A549 (cell line): ENCODE results near the gene ELF5. TPM values are rescaled to one million over a fixed set of nuclear protein-coding genes. Genes with fewer than 3 reads are reported as not detected.
A peak's percentile ranks its signal among the peaks of the same experiment; 100 is the strongest.

Experiments used
- ATAC-seq, 2 experiments: fragments of 200-7000 bp in 1 of 2; fragments of >200 bp in 1 of 2; cut with Nextera tagmentation in 1 of 2; cut with Tn5 transposase in 1 of 2; 3 replicates each; pipeline versions ENCODE4 v1.8.0 to v1.9.1; 2018 to 2020; ENCODE audit warnings: mild to moderate bottlenecking in 1 of 2, moderate library complexity in 1 of 2
- CTCF ChIA-PET: fragments of 300-600 bp; sonication (Branson Sonifier 250); formaldehyde crosslinking; extraction: SDS; loops from one replicate; lab custom pipeline; 2021; ENCODE audit warnings: antibody characterized with exemption, inconsistent platforms; lab: Yijun Ruan, JAX
- POLR2A ChIA-PET: fragments of 350-600 bp; formaldehyde crosslinking; extraction: SDS; loops from one replicate; lab custom pipeline; 2021; ENCODE audit warnings: antibody characterized with exemption, inconsistent platforms; lab: Yijun Ruan, JAX
- DNase-seq, 2 experiments: peaks; one replicate each; pipeline versions ENCODE4 v3.0.0 to v3.0.0-alpha.2; 2011 to 2016; ENCODE audit warnings: low read depth in 1 of 2, low spot score in 1 of 2
- FAIRE-seq: peaks from 2 replicates; lab custom pipeline; 2011; peaks lifted over from hg19 to GRCh38; lab: Jason Lieb, UNC
- H3K27ac ChIP-seq, 2 experiments: fragments of >200 bp; sonication (Bioruptor Twin); formaldehyde crosslinking; 3 replicates each; pipeline ENCODE4 v1.5.1; 2016 to 2017
- H3K4me1 ChIP-seq: fragments of >200 bp; sonication (Bioruptor Twin); formaldehyde crosslinking; 3 replicates; pipeline ENCODE4 v1.6.1; 2016
- H3K4me2 ChIP-seq: fragments of >200 bp; sonication (Bioruptor Twin); formaldehyde crosslinking; 3 replicates; pipeline ENCODE4 v1.6.1; 2016
- H3K4me3 ChIP-seq: fragments of >200 bp; sonication (Bioruptor Twin); formaldehyde crosslinking; 3 replicates; pipeline ENCODE4 v1.5.1; 2016
- H3K9me3 ChIP-seq: fragments of >200 bp; sonication (Bioruptor Twin); formaldehyde crosslinking; 3 replicates; pipeline ENCODE4 v1.6.1; 2016
- BHLHE40 ChIP-seq: IDR thresholded peaks from 2 replicates; pipeline ENCODE4 v1.6.1; 2012; ENCODE audit warnings: low read depth, low read length, inconsistent platforms
- CBX2 ChIP-seq: fragments of 200-600 bp; sonication (generic); IDR thresholded peaks from 2 replicates; pipeline ENCODE4 v1.6.1; 2016; ENCODE audit warnings: low read depth, mild to moderate bottlenecking, borderline replicate concordance
- CHD2 ChIP-seq: fragments of 150-350 bp; IDR thresholded peaks from 2 replicates; pipeline ENCODE4 v1.6.1; 2014; ENCODE audit warnings: low read length; ENCODE audit not compliant: partially characterized antibody
- CHD4 ChIP-seq: fragments of 200-600 bp; sonication (generic); IDR thresholded peaks from 2 replicates; pipeline ENCODE4 v1.6.1; 2016; ENCODE audit warnings: antibody characterized with exemption, mild to moderate bottlenecking, borderline replicate concordance
- EHMT2 ChIP-seq: fragments of 200-600 bp; sonication (generic); IDR thresholded peaks from 2 replicates; pipeline ENCODE4 v1.6.1; 2016; ENCODE audit warnings: antibody characterized with exemption, low read depth, mild to moderate bottlenecking, moderate library complexity
- GATA3 ChIP-seq: IDR thresholded peaks from 2 replicates; pipeline ENCODE4 v1.6.1; 2012; ENCODE audit warnings: borderline replicate concordance
- HOXA7 ChIP-seq: fragments of 250-450 bp; sonication (Bioruptor Pico); IDR thresholded peaks from 2 replicates; pipeline ENCODE4 v1.5.0; 2020; ENCODE audit warnings: mild to moderate bottlenecking, moderate library complexity
- HOXB13 ChIP-seq: fragments of 250-450 bp; sonication (Bioruptor Pico); IDR thresholded peaks from 2 replicates; pipeline ENCODE4 v1.5.0; 2020; ENCODE audit warnings: low read depth, mild to moderate bottlenecking, moderate library complexity
- HOXB5 ChIP-seq: fragments of 250-450 bp; sonication (Bioruptor Pico); IDR thresholded peaks from 2 replicates; pipeline ENCODE4 v1.5.0; 2020; ENCODE audit warnings: mild to moderate bottlenecking, moderate library complexity
- JUNB ChIP-seq: fragments of >200 bp; sonication (Bioruptor Twin); formaldehyde crosslinking; IDR thresholded peaks from 2 replicates; pipeline ENCODE4 v1.6.1; 2016
- KDM5A ChIP-seq: fragments of 200-600 bp; sonication (generic); IDR thresholded peaks from 2 replicates; pipeline ENCODE4 v1.6.1; 2016; ENCODE audit warnings: antibody characterized with exemption, mild to moderate bottlenecking
- NFE2L2 ChIP-seq: fragments of 150-350 bp; conservative IDR thresholded peaks from 2 replicates; pipeline ENCODE4 v1.6.1; 2014; ENCODE audit warnings: low read length
- RAD21 ChIP-seq, 2 experiments: fragments of >200 bp in 1 of 2; sonication (Bioruptor Twin) in 1 of 2; formaldehyde crosslinking in 1 of 2; IDR thresholded peaks in 1 of 2; conservative IDR thresholded peaks in 1 of 2; 2 replicates in 1 of 2; 3 replicates in 1 of 2; pipeline ENCODE4 v1.6.1; 2012 to 2018; ENCODE audit warnings: inconsistent platforms in 1 of 2
- RCOR1 ChIP-seq: fragments of 150-350 bp; IDR thresholded peaks from 2 replicates; pipeline ENCODE4 v1.6.1; 2014; ENCODE audit warnings: antibody characterized with exemption, low read length, low read depth
- TFCP2L1 ChIP-seq: fragments of 250-450 bp; sonication (Bioruptor Pico); IDR thresholded peaks from 2 replicates; pipeline ENCODE4 v1.5.0; 2021; ENCODE audit warnings: mild to moderate bottlenecking
- TP53 ChIP-seq: fragments of 250-450 bp; sonication (Bioruptor Pico); IDR thresholded peaks from 2 replicates; pipeline ENCODE4 v1.5.0; 2021; ENCODE audit warnings: mild to moderate bottlenecking, moderate library complexity
- ZC3H11A ChIP-seq: fragments of 450-650 bp; IDR thresholded peaks from 2 replicates; pipeline ENCODE4 v1.6.1; 2014; ENCODE audit warnings: antibody characterized with exemption, mild to moderate bottlenecking
- ZFP36 ChIP-seq: fragments of 450-650 bp; IDR thresholded peaks from 2 replicates; pipeline ENCODE4 v1.6.1; 2014; ENCODE audit warnings: borderline replicate concordance; ENCODE audit not compliant: partially characterized antibody
- ZNF302 ChIP-seq: fragments of 250-450 bp; sonication (Bioruptor Pico); IDR thresholded peaks from 2 replicates; pipeline ENCODE4 v1.9.0; 2021; ENCODE audit warnings: inconsistent platforms, mild to moderate bottlenecking, moderate library complexity
- ZSCAN20 ChIP-seq: fragments of 250-450 bp; sonication (Bioruptor Pico); IDR thresholded peaks from 2 replicates; pipeline ENCODE4 v1.8.0; 2022; ENCODE audit warnings: mild to moderate bottlenecking, moderate library complexity
- WGBS: methylation state at CpG from one replicate; pipeline ENCODE4 v1.1.6; 2017; ENCODE audit errors: missing lambda C conversion rate; 5-methylcytosine and 5-hydroxymethylcytosine counted together
- polyA plus RNA-seq, 4 experiments: library from polyadenylated mRNA; depleted of rRNA in 3 of 4; stranded (reverse); fragments of >200 nt; fragmentation: RNase III in 1 of 4; extraction: RNeasy Plus Mini Kit Qiagen cat#74134 plus additional on column Dnase treatment in 1 of 4; gene quantifications; 2 replicates in 3 of 4; 3 replicates in 1 of 4; pipeline ENCODE4 v1.2.3, GENCODE V29; 2011 to 2017
- TF ChIP-seq, protein P1 (sequence below): fragments of >200 bp; sonication (Bioruptor Twin); formaldehyde crosslinking; IDR thresholded peaks from 3 replicates; pipeline ENCODE4 v1.6.1; 2016
- TF ChIP-seq, protein P2 (sequence below): fragments of 250-450 bp; sonication (Bioruptor Pico); IDR thresholded peaks from 2 replicates; pipeline ENCODE4 v1.5.0; 2021; ENCODE audit warnings: mild to moderate bottlenecking, moderate library complexity, borderline replicate concordance
- TF ChIP-seq, protein P3 (sequence below): fragments of >200 bp; sonication (Bioruptor Twin); formaldehyde crosslinking; IDR thresholded peaks from 2 replicates; pipeline ENCODE4 v1.6.1; 2016
- TF ChIP-seq, protein P4 (sequence below): IDR thresholded peaks from 2 replicates; pipeline ENCODE4 v1.6.1; 2012

The ELF5 gene
- polyA plus RNA-seq, 2 of the 4 experiments (the other 2 are of a cell fraction), result 0.04 TPM; not detected in 1

DNA sequence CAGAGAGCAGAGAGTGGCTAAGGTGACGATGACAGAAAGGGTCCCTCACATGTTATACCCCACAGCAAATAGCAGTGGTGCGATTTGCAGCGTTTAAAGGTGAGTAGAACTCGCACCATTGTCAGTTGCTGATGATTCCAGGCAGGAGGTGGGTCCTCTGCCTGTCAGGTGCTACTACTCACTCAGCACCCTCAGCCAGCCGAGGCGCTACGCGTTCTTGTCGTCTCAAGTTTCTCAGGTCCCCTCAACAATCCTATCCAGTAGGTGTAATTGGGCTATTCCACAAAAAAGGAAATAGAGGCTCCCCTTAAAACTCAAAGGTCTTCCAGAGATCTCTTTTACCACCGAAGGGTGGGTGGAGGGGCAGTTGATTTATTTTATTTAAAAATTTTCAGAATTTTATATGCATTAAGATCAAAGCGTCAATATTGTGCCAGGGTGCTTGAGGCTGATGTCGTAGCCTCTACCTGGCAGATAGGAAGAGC, 18.3 kb downstream of the ELF5 start:
- Histone ChIP-seq H3K27ac (peak overlapping the region in 1 of 2 experiments; percentile 58; a peak in 3 of 6 replicates), H3K4me2 (no peak overlapping the region), H3K4me3 (no peak overlapping the region), H3K4me1 (no peaks in the 10 kb centered on the region), H3K9me3 (no peaks in the 10 kb centered on the region)
- 78% methylated on average over 12 of the region's 12 CpGs for WGBS
- TF ChIP-seq ZC3H11A, result no peak
- TF ChIP-seq, protein P1, sequence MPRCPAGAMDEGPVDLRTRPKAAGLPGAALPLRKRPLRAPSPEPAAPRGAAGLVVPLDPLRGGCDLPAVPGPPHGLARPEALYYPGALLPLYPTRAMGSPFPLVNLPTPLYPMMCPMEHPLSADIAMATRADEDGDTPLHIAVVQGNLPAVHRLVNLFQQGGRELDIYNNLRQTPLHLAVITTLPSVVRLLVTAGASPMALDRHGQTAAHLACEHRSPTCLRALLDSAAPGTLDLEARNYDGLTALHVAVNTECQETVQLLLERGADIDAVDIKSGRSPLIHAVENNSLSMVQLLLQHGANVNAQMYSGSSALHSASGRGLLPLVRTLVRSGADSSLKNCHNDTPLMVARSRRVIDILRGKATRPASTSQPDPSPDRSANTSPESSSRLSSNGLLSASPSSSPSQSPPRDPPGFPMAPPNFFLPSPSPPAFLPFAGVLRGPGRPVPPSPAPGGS, result no peak
- TF ChIP-seq NFE2L2, result no peak
- no peak for TF ChIP-seq EHMT2
- TF ChIP-seq, protein P2, sequence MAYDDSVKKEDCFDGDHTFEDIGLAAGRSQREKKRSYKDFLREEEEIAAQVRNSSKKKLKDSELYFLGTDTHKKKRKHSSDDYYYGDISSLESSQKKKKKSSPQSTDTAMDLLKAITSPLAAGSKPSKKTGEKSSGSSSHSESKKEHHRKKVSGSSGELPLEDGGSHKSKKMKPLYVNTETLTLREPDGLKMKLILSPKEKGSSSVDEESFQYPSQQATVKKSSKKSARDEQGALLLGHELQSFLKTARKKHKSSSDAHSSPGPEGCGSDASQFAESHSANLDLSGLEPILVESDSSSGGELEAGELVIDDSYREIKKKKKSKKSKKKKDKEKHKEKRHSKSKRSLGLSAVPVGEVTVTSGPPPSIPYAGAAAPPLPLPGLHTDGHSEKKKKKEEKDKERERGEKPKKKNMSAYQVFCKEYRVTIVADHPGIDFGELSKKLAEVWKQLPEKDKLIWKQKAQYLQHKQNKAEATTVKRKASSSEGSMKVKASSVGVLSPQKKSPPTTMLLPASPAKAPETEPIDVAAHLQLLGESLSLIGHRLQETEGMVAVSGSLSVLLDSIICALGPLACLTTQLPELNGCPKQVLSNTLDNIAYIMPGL, result no peak
- no peak for TF ChIP-seq CHD2
- TF ChIP-seq, protein P3, sequence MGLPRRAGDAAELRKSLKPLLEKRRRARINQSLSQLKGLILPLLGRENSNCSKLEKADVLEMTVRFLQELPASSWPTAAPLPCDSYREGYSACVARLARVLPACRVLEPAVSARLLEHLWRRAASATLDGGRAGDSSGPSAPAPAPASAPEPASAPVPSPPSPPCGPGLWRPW, result no peak
- no peak for TF ChIP-seq ZSCAN20 (CRISPR knock-in tag)
- no peak for FAIRE-seq
- DNase-seq, result no peak
- no peak for ATAC-seq
- CTCF ChIA-PET, result interaction anchor here (2.3 to 11.9 kb wide), 5 partner anchors 10 to 321 kb away, joined by 9 to 257 read pairs (median 64); partner anchors contain the start of gene ELF5
- POLR2A ChIA-PET, result no interaction called here

DNA sequence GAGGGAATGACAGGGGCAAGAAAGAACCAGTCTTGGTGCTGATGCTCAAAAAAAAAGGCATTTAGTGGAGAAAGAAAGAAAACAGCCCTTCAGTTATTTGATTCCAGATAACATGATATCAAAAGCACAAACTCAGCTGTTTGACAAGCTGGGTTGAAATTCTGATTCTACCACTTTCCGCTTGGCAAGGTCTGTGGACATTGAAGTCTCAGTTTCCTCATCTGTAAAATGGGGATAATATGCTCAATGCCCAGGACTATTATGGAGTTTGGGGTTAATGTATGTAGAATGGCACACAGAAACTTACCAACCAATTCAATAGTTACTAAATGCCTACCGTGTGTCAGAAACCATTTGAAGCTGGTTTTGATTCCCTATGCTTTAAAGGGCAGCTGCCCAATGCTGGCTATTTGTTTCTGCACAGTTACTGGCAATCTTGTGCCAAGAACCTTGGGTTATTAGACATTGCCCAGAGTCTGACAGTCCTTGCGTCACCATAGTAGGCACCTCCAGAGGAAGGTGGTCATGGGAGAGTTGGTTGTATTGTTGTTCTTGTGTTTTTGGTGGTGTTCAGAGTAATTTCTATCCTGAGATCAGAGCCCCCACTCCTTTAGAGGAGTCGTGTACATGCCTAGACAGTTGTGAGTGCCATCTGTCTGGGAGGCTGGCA, 19.5 kb downstream of the ELF5 start:
- Histone ChIP-seq H3K4me3 (no peak overlapping the region), H3K4me1 (no peaks in the 10 kb centered on the region)
- FAIRE-seq (no peak), DNase-seq (no peak), ATAC-seq (no peak)
- no peak for TF ChIP-seq TP53 (CRISPR knock-in tag)
- TF ChIP-seq TFCP2L1 (CRISPR knock-in tag), result no peak
- TF ChIP-seq, protein P4, sequence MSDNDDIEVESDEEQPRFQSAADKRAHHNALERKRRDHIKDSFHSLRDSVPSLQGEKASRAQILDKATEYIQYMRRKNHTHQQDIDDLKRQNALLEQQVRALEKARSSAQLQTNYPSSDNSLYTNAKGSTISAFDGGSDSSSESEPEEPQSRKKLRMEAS, result no peak
- TF ChIP-seq HOXB5 (CRISPR knock-in tag), result no peak
- no peak for TF ChIP-seq HOXB13 (CRISPR knock-in tag)
- TF ChIP-seq ZSCAN20 (CRISPR knock-in tag), result no peak
- no peak for TF ChIP-seq RCOR1
- TF ChIP-seq GATA3, result no peak
- TF ChIP-seq ZNF302 (CRISPR knock-in tag), result no peak
- no peak for TF ChIP-seq RAD21 (conservative IDR thresholded peaks at IDR 0.05 in 1 of 2, IDR thresholded peaks at IDR 0.05 in 1 of 2)
- TF ChIP-seq KDM5A, result no peak
- no peak for TF ChIP-seq ZFP36
- no peak for TF ChIP-seq HOXA7
- no peak for TF ChIP-seq CHD4
- TF ChIP-seq BHLHE40, result no peak
- no peak for TF ChIP-seq CBX2
- TF ChIP-seq NFE2L2, result no peak
- TF ChIP-seq ZC3H11A, result no peak
- no peak for TF ChIP-seq JUNB
- TF ChIP-seq, protein P3, result no peak
- TF ChIP-seq, all 56 proteins: peak for 0
- Histone ChIP-seq H3K4me2 (no peak overlapping the region), H3K9me3 (no peaks in the 10 kb centered on the region), H3K27ac (peak overlapping the region in 1 of 2 experiments; percentile 47; a peak in 1 of 6 replicates)
- WGBS, result 56% methylated on average over 4 of the region's 4 CpGs
- ChIA-PET CTCF (interaction anchor here (0.7 to 11.9 kb wide), 13 partner anchors 11 to 497 kb away, joined by 3 to 257 read pairs (median 9); partner anchors contain the start of gene ELF5), POLR2A (no interaction called here)
